Kidney epithelial cell (primary cell): ENCODE results near the gene RAI14. TPM values are rescaled to one million over a fixed set of nuclear protein-coding genes. Genes with fewer than 3 reads are reported as not detected.

Source experiments
- DNase-seq: peaks from one replicate; pipeline ENCODE4 v3.0.0-alpha.2; 2010; ENCODE audit warnings: low read depth
- H3K27me3 ChIP-seq: 2 replicates; pipeline ENCODE4 v1.6.0; 2011; ENCODE audit warnings: low read length; ENCODE audit not compliant: control insufficient read depth, insufficient read depth
- H3K36me3 ChIP-seq: 2 replicates; pipeline ENCODE4 v1.5.1; 2011; ENCODE audit warnings: low read length; ENCODE audit not compliant: control insufficient read depth, insufficient read depth
- H3K4me3 ChIP-seq: 2 replicates; pipeline ENCODE4 v1.5.1; 2011; ENCODE audit warnings: low read depth, mild to moderate bottlenecking, control low read depth, low read length
- total RNA-seq: library from RNA; depleted of rRNA; stranded (reverse); fragments of >200 nt; gene quantifications from 2 replicates; pipeline ENCODE4 v1.2.3, GENCODE V29; 2015
- TF ChIP-seq, protein P1 (sequence below): IDR thresholded peaks from 2 replicates; pipeline ENCODE4 v1.5.1; 2011; ENCODE audit warnings: mild to moderate bottlenecking, moderate library complexity, low read length, control low read depth, inconsistent platforms; ENCODE audit not compliant: insufficient read depth, poor library complexity, severe bottlenecking

Gene RAI14
- total RNA-seq, 1 donor from 2014 or later = 116 TPM

- TF ChIP-seq, protein P1, sequence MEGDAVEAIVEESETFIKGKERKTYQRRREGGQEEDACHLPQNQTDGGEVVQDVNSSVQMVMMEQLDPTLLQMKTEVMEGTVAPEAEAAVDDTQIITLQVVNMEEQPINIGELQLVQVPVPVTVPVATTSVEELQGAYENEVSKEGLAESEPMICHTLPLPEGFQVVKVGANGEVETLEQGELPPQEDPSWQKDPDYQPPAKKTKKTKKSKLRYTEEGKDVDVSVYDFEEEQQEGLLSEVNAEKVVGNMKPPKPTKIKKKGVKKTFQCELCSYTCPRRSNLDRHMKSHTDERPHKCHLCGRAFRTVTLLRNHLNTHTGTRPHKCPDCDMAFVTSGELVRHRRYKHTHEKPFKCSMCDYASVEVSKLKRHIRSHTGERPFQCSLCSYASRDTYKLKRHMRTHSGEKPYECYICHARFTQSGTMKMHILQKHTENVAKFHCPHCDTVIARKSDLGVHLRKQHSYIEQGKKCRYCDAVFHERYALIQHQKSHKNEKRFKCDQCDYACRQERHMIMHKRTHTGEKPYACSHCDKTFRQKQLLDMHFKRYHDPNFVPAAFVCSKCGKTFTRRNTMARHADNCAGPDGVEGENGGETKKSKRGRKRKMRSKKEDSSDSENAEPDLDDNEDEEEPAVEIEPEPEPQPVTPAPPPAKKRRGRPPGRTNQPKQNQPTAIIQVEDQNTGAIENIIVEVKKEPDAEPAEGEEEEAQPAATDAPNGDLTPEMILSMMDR = no peak
- Histone ChIP-seq H3K27me3 (no peaks in the 10 kb centered on the region), H3K36me3 (no peaks in the 10 kb centered on the region), H3K4me3 (no peak overlapping the region)
- DNase-seq = no peak
These were observed 10.4 kb downstream of the RAI14 start for GRCh38 chr5:34666392-34667080.

DNA sequence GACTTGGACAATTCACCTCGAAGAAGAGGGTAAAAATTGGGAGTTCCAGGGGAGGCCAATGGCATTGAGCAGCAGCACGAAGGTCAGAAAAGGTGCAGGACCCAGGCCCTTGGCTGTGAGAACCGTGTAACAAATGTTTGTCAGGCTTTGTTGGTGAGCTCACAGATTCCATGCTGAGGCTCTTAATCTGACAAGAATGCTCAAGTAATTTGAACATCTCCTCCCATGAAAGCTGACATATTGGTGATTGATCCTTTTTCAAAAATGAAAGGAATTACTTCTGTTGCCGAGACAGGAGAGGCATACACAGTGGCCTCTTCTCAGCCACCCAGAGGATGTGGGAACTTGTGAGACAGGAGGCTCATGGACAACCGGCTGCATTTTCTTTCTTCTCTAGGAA is 11.6 kb downstream of the RAI14 start:
- no peak for DNase-seq
- H3K4me3 ChIP-seq = no peak overlapping the region
- no peaks in the 10 kb centered on the region for H3K36me3 ChIP-seq
- TF ChIP-seq, protein P1 = no peak
- no peaks in the 10 kb centered on the region for H3K27me3 ChIP-seq

DNA sequence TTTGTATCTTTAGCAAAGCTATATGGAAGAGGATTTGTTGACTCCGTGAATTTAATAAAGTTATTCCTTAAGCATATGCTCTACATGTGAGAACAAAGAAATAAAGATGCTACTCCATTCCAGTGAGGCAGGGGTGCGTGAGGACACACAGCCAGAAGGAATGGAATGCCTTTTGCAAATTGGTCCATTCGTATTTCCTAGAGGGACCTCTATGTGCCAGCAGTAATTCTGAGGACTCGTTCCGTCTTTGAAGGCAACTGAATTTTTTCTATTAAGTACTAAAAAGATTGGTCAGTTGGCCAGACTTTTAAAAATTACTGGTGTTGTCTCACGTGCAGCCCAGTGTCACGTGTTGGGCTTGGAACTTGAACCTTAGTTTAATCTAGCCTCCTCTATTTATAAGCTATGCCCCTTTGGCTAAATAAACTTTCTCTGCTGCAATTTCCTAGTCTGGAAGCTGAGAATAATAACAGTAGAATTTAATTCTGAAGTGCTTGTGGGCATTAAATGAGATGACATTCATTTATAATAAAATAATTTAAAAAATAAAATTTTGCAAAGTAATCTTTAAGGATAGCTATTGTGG is 13.9 kb downstream of the RAI14 start:
- no peak for DNase-seq

DNA sequence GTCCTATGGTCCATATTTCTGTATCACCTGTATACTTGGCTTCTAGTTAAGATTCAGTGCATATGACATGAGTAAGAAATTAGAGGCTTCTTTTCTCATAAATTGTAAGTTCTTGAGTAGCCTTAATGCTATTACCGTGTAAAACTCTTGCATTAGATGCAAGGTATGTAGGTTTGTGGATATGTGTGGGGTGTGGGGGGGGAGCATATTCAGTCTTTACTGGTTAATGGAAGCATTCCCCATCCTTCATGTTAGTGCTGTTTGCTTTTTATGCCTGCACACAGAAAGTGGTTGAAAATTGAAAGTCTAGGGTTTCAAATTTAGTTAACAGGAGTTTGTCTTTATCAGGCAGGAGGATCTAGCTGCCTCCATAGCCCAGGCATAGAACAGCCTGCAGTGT is 16.1 kb downstream of the RAI14 start:
- no peak overlapping the region for H3K4me3 ChIP-seq
- no peaks in the 10 kb centered on the region for H3K27me3 ChIP-seq
- no peaks in the 10 kb centered on the region for H3K36me3 ChIP-seq
- TF ChIP-seq, protein P1 = no peak
- no peak for DNase-seq

More for the DNA sequence above, 13.9 kb downstream of the RAI14 start:
- H3K27me3 ChIP-seq = no peaks in the 10 kb centered on the region
- TF ChIP-seq, protein P1 = no peak
- no peak overlapping the region for H3K4me3 ChIP-seq
- H3K36me3 ChIP-seq = no peaks in the 10 kb centered on the region

GRCh38 chr5:34673463-34674125 is 17.5 kb downstream of the RAI14 start:
- Histone ChIP-seq H3K36me3 (no peaks in the 10 kb centered on the region), H3K4me3 (no peak overlapping the region), H3K27me3 (no peaks in the 10 kb centered on the region)
- no peak for DNase-seq
- TF ChIP-seq, protein P1 = no peak
